ENCODE results near the gene ADARB2. TPM values are rescaled to one million over a fixed set of nuclear protein-coding genes. Genes with fewer than 3 reads are reported as not detected.

The ADARB2 gene
- total RNA-seq, 4 donors from 2014 or later = 0.32 to 1.6 (median 0.80) TPM

- H3K9me3 ChIP-seq = no peaks in the 10 kb centered on the region
- H3K36me3 ChIP-seq = no peaks in the 10 kb centered on the region
- no peaks in the 10 kb centered on the region for H3K4me1 ChIP-seq
- no peak overlapping the region for H3K27ac ChIP-seq
- no peak for TF ChIP-seq CTCF (IDR thresholded peaks at IDR 0.05)
- no peak for TF ChIP-seq EP300 (IDR thresholded peaks at IDR 0.05)
- no peak for TF ChIP-seq POLR2AphosphoS5 (IDR thresholded peaks at IDR 0.05)
- TF ChIP-seq POLR2A (IDR thresholded peaks at IDR 0.05) = no peak
- H3K27me3 ChIP-seq = no peaks in the 10 kb centered on the region
- WGBS = 90% methylated on average over 20 of the region's 31 CpGs
- DNase-seq (ENCODE audit: low spot score in 2 of 2) = no peak
- no peak overlapping the region for H3K4me3 ChIP-seq
Measured at GRCh38 chr10:1216574-1217236, 520.6 kb downstream of the ADARB2 start.

- no peaks in the 10 kb centered on the region for H3K36me3 ChIP-seq
- no peaks in the 10 kb centered on the region for H3K9me3 ChIP-seq
- DNase-seq (ENCODE audit: low spot score in 2 of 2) = no peak
- no peaks in the 10 kb centered on the region for H3K27me3 ChIP-seq
- H3K27ac ChIP-seq = no peak overlapping the region
- H3K4me1 ChIP-seq = no peaks in the 10 kb centered on the region
- TF ChIP-seq EP300 (IDR thresholded peaks at IDR 0.05) = no peak
- TF ChIP-seq POLR2AphosphoS5 (IDR thresholded peaks at IDR 0.05) = no peak
- no peak for TF ChIP-seq POLR2A (IDR thresholded peaks at IDR 0.05)
- no peak for TF ChIP-seq CTCF (IDR thresholded peaks at IDR 0.05)
- 76% methylated on average over 20 of the region's 22 CpGs for WGBS
- H3K4me3 ChIP-seq = no peak overlapping the region
Measured at GRCh38 chr10:1215862-1216573, 521.3 kb downstream of the ADARB2 start.

- Histone ChIP-seq H3K4me3 (no peak overlapping the region), H3K36me3 (no peaks in the 10 kb centered on the region), H3K27me3 (no peaks in the 10 kb centered on the region), H3K27ac (no peak overlapping the region), H3K4me1 (no peaks in the 10 kb centered on the region), H3K9me3 (no peaks in the 10 kb centered on the region)
- WGBS = 89% methylated on average over 15 of the region's 16 CpGs
- no peak for TF ChIP-seq POLR2A (IDR thresholded peaks at IDR 0.05)
- DNase-seq (ENCODE audit: low spot score in 2 of 2) = no peak
Measured at GRCh38 chr10:1214882-1215540, 522.3 kb downstream of the ADARB2 start.

- no peaks in the 10 kb centered on the region for H3K36me3 ChIP-seq
- H3K27me3 ChIP-seq = no peaks in the 10 kb centered on the region
- TF ChIP-seq POLR2AphosphoS5 (IDR thresholded peaks at IDR 0.05) (no peak), CTCF (IDR thresholded peaks at IDR 0.05) (no peak), POLR2A (IDR thresholded peaks at IDR 0.05) (no peak), EP300 (IDR thresholded peaks at IDR 0.05) (no peak)
- no peak overlapping the region for H3K4me3 ChIP-seq
- H3K4me1 ChIP-seq = no peaks in the 10 kb centered on the region
- H3K27ac ChIP-seq = no peak overlapping the region
- H3K9me3 ChIP-seq = no peaks in the 10 kb centered on the region
- no peak for DNase-seq (ENCODE audit: low spot score in 2 of 2)
- 91% methylated on average over 21 of the region's 28 CpGs for WGBS
Measured at GRCh38 chr10:1214071-1214675, 523.2 kb downstream of the ADARB2 start.

- Histone ChIP-seq H3K27me3 (no peaks in the 10 kb centered on the region), H3K4me3 (no peak overlapping the region), H3K4me1 (no peaks in the 10 kb centered on the region), H3K27ac (no peak overlapping the region), H3K9me3 (no peaks in the 10 kb centered on the region), H3K36me3 (no peaks in the 10 kb centered on the region)
- DNase-seq (ENCODE audit: low spot score in 2 of 2) = no peak
- 88% methylated on average over 17 of the region's 21 CpGs for WGBS
- TF ChIP-seq EP300 (IDR thresholded peaks at IDR 0.05) = no peak
- no peak for TF ChIP-seq POLR2A (IDR thresholded peaks at IDR 0.05)
- TF ChIP-seq CTCF (IDR thresholded peaks at IDR 0.05) = no peak
- no peak for TF ChIP-seq POLR2AphosphoS5 (IDR thresholded peaks at IDR 0.05)
Measured at GRCh38 chr10:1213252-1214070, 523.9 kb downstream of the ADARB2 start.

Measured in suprapubic skin (tissue), 4 donors.